ENCODE data around the gene LRRC59.
A peak's percentile ranks its signal among the peaks of the same experiment; 100 is the strongest.
"Not testable (repeated sequence)": the region's sequence is repeated elsewhere in the genome, so short reads cannot be mapped to it uniquely, and the experiment has no call there.

The LRRC59 gene

GRCh38 chr17:50397111-50397918, at the start of gene LRRC59:
LRRC59 (minus strand) TSS chr17:50397523; CDS start chr17:50397317, 206 bp downstream.
- peak; percentile 71 for DNase-seq

- no peak for DNase-seq
These were observed 48.5 kb upstream of the LRRC59 start for GRCh38 chr17:50445730-50446325.

DNA sequence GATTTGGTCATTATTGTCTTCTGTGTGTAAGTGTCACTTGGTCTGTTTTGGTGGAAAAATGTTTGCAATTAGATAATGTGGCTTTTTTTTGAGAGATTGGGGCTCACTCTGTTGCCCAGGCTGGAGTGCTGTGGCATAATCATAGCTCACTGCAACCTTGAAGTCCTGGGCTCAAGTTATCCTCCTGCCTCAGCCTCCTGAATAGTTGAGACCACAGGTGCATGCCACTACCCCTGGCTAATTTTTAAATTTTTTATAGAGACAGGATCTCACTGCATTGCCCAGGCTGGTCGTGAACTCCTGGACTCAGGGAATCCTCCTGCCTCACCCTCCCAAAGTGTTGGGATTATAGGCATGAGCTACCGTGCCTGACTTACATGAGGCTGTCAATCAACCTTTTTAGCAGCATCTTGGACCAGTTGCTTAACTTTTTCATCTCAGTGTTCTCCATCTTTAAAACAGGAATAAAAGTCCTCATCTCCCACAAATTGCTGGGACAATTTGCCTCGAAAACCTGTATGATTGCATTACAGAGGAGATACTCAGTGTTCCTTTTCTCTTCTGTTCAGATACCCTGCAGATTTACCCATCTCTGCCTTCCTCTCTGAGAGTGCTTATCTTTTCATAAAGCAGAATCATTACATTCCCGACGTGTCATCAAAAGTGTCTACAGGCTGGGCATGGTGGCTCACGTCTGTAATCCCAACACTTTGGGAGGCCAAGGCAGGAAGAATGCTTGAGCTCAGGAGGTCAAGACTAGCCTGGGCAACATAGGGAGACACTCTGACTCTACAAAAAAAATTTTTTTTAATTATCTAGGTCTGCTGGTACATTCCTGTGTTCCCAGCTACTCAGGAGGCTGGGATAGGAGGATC, 47.8 kb upstream of the LRRC59 start:
- no peak for DNase-seq

- DNase-seq = no peak
These were observed 46.2 kb upstream of the LRRC59 start for GRCh38 chr17:50443505-50443974.

GRCh38 chr17:50440838-50441829, 43.8 kb upstream of the LRRC59 start:
- DNase-seq = no peak

GRCh38 chr17:50440172-50440837, 43.0 kb upstream of the LRRC59 start:
- DNase-seq = no peak

- DNase-seq = no peak
These were observed 41.7 kb upstream of the LRRC59 start for GRCh38 chr17:50439008-50439407.

GRCh38 chr17:50437409-50437808, 40.1 kb upstream of the LRRC59 start:
- DNase-seq = no peak

- no peak for DNase-seq
These were observed 34.9 kb upstream of the LRRC59 start for GRCh38 chr17:50432125-50432762.

DNA sequence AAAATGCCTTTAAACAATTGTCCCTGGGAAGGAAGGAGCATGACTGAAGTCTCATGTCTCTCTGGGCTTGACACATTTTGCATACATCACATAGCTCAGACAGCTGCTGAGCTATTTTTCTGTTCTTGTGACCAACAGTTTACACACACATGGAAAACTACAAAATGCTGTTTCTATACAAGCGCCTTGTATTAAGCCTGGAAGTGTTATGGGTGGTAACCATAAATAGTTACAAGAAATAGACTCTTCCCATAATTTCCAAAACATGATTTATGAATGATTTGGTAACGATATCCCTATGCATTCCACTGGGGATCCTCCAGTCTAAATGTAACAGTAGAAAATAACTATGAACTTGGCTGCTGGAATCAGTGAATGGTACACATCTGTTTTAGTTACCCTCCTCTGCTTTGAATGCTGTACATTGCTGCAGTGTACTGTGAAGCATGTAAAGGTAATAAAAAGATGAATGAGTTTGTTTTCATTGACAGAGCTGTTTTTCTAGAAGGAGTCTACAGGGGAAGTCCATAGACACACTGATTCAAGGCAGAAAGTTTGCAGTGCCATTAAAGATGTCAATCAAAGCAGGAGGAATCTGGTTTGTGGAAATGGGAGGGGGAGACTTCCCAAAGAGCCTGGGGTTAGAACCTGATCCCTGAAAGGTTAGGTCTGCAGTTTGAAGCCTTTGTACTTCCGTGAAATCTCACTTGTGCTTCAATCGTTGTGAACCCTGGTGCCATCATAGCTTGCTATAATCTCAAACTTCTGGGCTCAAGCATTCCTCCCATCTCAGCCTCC, 33.7 kb upstream of the LRRC59 start:
- no peak for DNase-seq

GRCh38 chr17:50429793-50430192, 32.5 kb upstream of the LRRC59 start:
- DNase-seq = no peak

- DNase-seq = no peak
These were observed 31.6 kb upstream of the LRRC59 start for GRCh38 chr17:50428831-50429424.

DNA sequence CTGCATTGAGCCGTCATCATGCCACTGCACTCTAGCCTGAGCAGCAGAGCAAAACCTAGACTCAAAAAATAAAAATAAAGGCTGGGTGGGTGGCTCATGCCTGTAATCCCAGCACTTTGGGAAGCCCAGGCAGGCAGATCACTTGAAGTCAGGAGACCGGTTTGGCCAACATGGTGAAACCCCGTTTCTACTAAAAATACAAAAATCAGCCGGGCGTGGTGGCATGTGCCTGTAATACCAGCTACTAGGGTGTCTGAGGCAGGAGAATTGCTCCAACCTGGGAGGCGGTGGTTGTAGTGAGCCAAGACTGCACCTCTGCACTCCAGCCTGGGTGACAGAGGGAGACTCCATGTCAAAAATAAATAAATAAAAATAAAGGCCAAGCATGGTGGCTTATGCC, 30.8 kb upstream of the LRRC59 start:
- not testable (repeated sequence) for DNase-seq

DNA sequence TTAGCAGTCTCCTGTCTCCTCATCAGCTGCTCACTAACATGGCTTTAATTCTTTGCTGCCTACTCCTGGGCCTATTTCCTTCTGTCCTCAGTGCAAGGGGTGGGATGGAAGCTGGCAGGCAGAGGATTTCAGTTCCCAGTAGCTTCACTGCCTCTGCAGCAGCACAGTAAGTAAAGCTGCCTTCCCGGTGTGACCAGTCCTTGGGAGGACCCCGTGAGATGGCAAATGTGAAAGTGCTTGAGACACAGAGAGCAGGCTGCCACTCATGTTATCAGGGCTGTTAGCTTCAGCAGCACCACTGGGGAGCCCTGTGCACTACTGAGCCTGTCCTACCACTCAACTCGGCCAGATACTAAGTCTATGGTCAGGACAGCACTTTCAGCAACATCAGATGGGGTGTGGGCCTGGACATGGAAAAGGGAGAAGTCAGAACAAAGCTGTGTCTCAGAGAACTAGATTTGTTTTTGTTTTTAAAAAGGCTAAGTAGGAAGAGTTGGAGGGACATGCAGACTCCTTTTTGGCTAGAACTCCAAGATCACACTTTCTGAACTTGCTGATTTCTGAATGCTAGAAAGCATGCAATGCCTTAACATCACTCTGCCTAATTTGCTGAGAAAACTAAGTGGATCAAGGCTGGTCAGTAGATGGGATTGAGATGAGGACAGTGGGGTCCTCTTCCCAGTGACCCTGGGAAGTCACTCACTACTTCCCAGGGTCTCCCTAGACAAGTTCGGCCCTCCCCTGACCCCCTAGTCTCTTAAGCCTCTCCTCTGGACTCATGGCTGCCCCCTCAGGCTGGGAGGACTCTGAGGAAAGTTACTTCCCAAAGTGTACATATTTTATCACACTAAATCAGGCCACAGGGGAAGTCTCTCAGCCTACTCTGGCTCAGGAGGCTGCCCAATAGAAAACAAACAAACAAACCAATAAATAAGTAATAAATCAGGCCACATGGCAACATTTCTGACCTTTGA, 29.8 kb upstream of the LRRC59 start:
- no peak for DNase-seq

DNA sequence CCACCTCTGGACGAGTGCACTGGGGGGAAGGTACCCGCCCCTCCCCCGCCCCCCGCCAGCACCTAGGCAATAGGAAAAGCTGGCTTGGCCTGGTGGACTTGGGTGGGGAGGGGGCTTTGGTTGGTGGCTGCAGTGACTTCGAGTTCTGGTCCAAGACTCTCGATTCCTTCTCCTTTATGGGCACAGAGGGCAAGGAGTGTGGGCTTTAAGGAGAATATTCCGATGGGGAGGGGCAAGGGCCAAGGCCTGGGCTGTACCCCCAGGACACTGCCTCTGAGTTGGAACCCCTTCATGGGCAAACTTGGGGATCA, 29.1 kb upstream of the LRRC59 start:
- DNase-seq = no peak

DNA sequence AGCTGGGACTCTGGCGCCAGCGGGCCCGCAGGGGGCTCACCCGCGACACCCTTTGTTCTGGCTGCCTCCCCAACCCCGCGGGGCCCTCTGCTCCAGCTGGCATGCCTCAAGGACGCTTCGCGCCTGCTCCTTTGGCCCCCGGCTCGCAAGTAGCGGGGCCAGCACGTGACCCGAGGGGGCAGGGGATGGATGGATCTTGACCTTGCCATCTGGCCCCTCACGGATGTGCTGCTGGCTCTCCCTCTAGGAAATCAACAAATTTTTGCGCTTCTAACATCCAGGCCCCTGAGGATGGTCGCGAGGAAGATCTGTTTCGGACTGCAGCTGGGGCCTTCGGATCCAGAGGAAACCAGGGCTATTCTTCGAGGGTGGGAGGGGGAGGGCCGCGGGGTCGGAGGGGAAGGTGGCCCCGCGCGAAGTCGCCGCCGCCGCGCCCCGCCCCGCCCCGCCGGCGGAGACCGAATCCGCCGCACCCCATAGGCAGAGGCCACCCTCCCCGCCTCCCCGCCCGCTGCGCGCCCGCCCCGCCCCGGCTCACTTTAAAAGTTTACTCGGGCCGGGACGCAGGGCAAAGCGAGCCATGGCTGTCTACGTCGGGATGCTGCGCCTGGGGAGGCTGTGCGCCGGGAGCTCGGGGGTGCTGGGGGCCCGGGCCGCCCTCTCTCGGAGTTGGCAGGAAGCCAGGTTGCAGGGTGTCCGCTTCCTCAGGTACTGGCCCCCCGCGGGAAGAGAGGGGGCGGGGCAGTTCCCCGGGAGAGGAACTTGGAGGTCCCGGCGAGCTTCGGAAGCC, 28.6 kb upstream of the LRRC59 start, which contains the start of gene ACSF2:
Gene ACSF2, plus strand, starts transcription at position 537 of the 790 bp plus-strand sequence. Its CDS starts 44 bp downstream, at position 581.
- DNase-seq = no peak

- DNase-seq = no peak
These were observed 27.8 kb upstream of the LRRC59 start for GRCh38 chr17:50424996-50425681.
